H1 (cell line): ENCODE results near the gene FOXN3. TPM values are rescaled to one million over a fixed set of nuclear protein-coding genes. Genes with fewer than 3 reads are reported as not detected.

ENCODE experiments used
- CTCF ChIA-PET: fragments of 300-600 bp; sonication (Branson Sonifier 250); formaldehyde crosslinking; loops from one replicate; lab custom pipeline; 2021; ENCODE audit not compliant: partially characterized antibody; lab: Charles Lee
- POLR2A ChIA-PET: fragments of 300-600 bp; sonication (Branson Sonifier 250); formaldehyde crosslinking; loops from one replicate; lab custom pipeline; 2021; ENCODE audit warnings: inconsistent platforms; ENCODE audit not compliant: partially characterized antibody; lab: Charles Lee
- DNase-seq, 2 experiments: peaks; one replicate each; pipeline versions ENCODE4 v3.0.0 to v3.0.0-alpha.2; 2010 to 2022; ENCODE audit warnings: low spot score in 2 of 2, low read depth in 1 of 2, mixed read lengths in 1 of 2
- FAIRE-seq: peaks from 2 replicates; lab custom pipeline; 2011; peaks lifted over from hg19 to GRCh38; lab: Jason Lieb, UNC
- H2AFZ ChIP-seq: 2 replicates; pipeline ENCODE4 v1.8.1; 2012; ENCODE audit warnings: low read length, inconsistent platforms
- H2AK5ac ChIP-seq: 2 replicates; pipeline ENCODE4 v1.6.1; 2013; ENCODE audit warnings: low read depth, low read length
- H2BK120ac ChIP-seq: replicated peaks from 2 replicates; pipeline ENCODE3; 2013; ENCODE audit warnings: low read depth, low read length, inconsistent platforms
- H2BK12ac ChIP-seq: 2 replicates; pipeline ENCODE4 v1.6.1; 2013; ENCODE audit warnings: low read depth, low read length
- H2BK15ac ChIP-seq: 2 replicates; pipeline ENCODE4 v1.6.1; 2013; ENCODE audit warnings: low read length
- H2BK20ac ChIP-seq: 2 replicates; pipeline ENCODE4 v1.6.1; 2013; ENCODE audit warnings: low read length
- H2BK5ac ChIP-seq: 2 replicates; pipeline ENCODE4 v1.6.1; 2013; ENCODE audit warnings: low read depth, low read length
- H3K14ac ChIP-seq: 2 replicates; pipeline ENCODE4 v1.6.1; 2013; ENCODE audit warnings: inconsistent platforms; ENCODE audit not compliant: insufficient read length
- H3K18ac ChIP-seq: 2 replicates; pipeline ENCODE4 v1.6.1; 2013; ENCODE audit warnings: low read length; ENCODE audit errors: extremely low read depth
- H3K23ac ChIP-seq: 2 replicates; pipeline ENCODE4 v1.6.1; 2013; ENCODE audit warnings: inconsistent platforms; ENCODE audit not compliant: insufficient read length
- H3K23me2 ChIP-seq: 2 replicates; pipeline ENCODE4 v1.6.1; 2013; ENCODE audit warnings: low read depth, low read length
- H3K27ac ChIP-seq: 2 replicates; pipeline ENCODE4 v1.6.1; 2011; ENCODE audit warnings: low read depth, low read length, inconsistent platforms
- H3K27me3 ChIP-seq, 4 experiments: replicated peaks in 1 of 4; 1 replicate in 1 of 4; 2 replicates in 3 of 4; pipeline versions ENCODE4 v1.6.1 to v1.8.1; 2011 to 2013; ENCODE audit warnings: low read length in 3 of 4, mild to moderate bottlenecking in 3 of 4, inconsistent platforms in 2 of 4, mixed read lengths in 2 of 4, moderate library complexity in 1 of 4; ENCODE audit not compliant: control insufficient read depth in 3 of 4, insufficient read depth in 3 of 4; ENCODE audit errors: extremely low read depth in 1 of 4
- H3K36me3 ChIP-seq, 4 experiments: 2 replicates each; pipeline versions ENCODE4 v1.6.1 to v1.8.1; 2011 to 2013; ENCODE audit warnings: mild to moderate bottlenecking in 4 of 4, low read length in 3 of 4, moderate library complexity in 2 of 4, control low read depth in 1 of 4, inconsistent platforms in 1 of 4; ENCODE audit not compliant: insufficient read depth in 4 of 4, control insufficient read depth in 2 of 4
- H3K4ac ChIP-seq: replicated peaks from 2 replicates; pipeline ENCODE3; 2013; ENCODE audit warnings: low read length, low read depth, mixed read lengths, inconsistent platforms; ENCODE audit not compliant: insufficient read length
- H3K4me1 ChIP-seq, 4 experiments: replicated peaks in 1 of 4; 1 replicate in 1 of 4; 2 replicates in 3 of 4; pipeline versions ENCODE4 v1.6.1 to v1.8.1; 2011 to 2013; ENCODE audit warnings: low read length in 3 of 4, inconsistent platforms in 2 of 4, mixed read lengths in 1 of 4; ENCODE audit not compliant: insufficient read depth in 4 of 4, control insufficient read depth in 3 of 4
- H3K4me2 ChIP-seq, 2 experiments: 2 replicates each; pipeline versions ENCODE4 v1.6.1 to v1.8.1; 2011 to 2013; ENCODE audit warnings: low read depth in 2 of 2, low read length in 2 of 2, control low read depth in 1 of 2, inconsistent platforms in 1 of 2, mild to moderate bottlenecking in 1 of 2; ENCODE audit not compliant: insufficient read depth in 1 of 2
- H3K4me3 ChIP-seq, 4 experiments: fragments of 200-600, 300-600 bp in 1 of 4; sonication (generic), shearing (Covaris generic), sonication (Bioruptor Twin) in 1 of 4; 2 replicates each; pipeline versions ENCODE4 v1.5.1 to v1.8.1; 2011 to 2016; ENCODE audit warnings: low read length in 4 of 4, low read depth in 3 of 4, control low read depth in 2 of 4, inconsistent platforms in 2 of 4, mild to moderate bottlenecking in 2 of 4, mixed read lengths in 1 of 4, moderate library complexity in 1 of 4; ENCODE audit not compliant: insufficient read depth in 2 of 4; ENCODE audit errors: extremely low read depth in 1 of 4
- H3K56ac ChIP-seq: replicated peaks from 2 replicates; pipeline ENCODE3; 2013; ENCODE audit warnings: low read depth, mild to moderate bottlenecking, mixed read lengths, low read length, inconsistent platforms; ENCODE audit not compliant: insufficient read length
- H3K79me1 ChIP-seq: 2 replicates; pipeline ENCODE4 v1.6.1; 2013; ENCODE audit warnings: low read depth, low read length, control low read depth
- H3K79me2 ChIP-seq, 2 experiments: 2 replicates each; pipeline versions ENCODE4 v1.6.1 to v1.8.1; 2012 to 2013; ENCODE audit warnings: low read length in 2 of 2, mild to moderate bottlenecking in 2 of 2, inconsistent platforms in 1 of 2; ENCODE audit not compliant: insufficient read depth in 2 of 2, control insufficient read depth in 1 of 2
- H3K9ac ChIP-seq, 4 experiments: replicated peaks in 1 of 4; 1 replicate in 1 of 4; 2 replicates in 3 of 4; pipeline versions ENCODE4 v1.6.1 to v1.8.1; 2011 to 2013; ENCODE audit warnings: low read depth in 3 of 4, low read length in 3 of 4, control low read depth in 2 of 4, mild to moderate bottlenecking in 2 of 4, moderate library complexity in 2 of 4, inconsistent platforms in 1 of 4; ENCODE audit errors: extremely low read depth in 1 of 4
- H3K9me3 ChIP-seq, 2 experiments: 2 replicates each; pipeline versions ENCODE4 v1.6.1 to v1.8.1; 2012 to 2013; ENCODE audit warnings: mild to moderate bottlenecking in 2 of 2, moderate library complexity in 2 of 2, control low read depth in 1 of 2, inconsistent platforms in 1 of 2, low read depth in 1 of 2, low read length in 1 of 2, mixed read lengths in 1 of 2; ENCODE audit not compliant: insufficient read depth in 2 of 2
- H4K20me1 ChIP-seq, 2 experiments: replicated peaks in 1 of 2; 2 replicates each; pipeline versions ENCODE3 to v1.8.1; 2011 to 2013; ENCODE audit warnings: inconsistent platforms in 2 of 2, low read length in 2 of 2, mild to moderate bottlenecking in 1 of 2; ENCODE audit not compliant: insufficient read depth in 2 of 2, control insufficient read depth in 1 of 2
- H4K5ac ChIP-seq: 2 replicates; pipeline ENCODE4 v1.6.1; 2013; ENCODE audit warnings: low read length, low read depth, mixed read lengths, inconsistent platforms; ENCODE audit not compliant: insufficient read length
- H4K8ac ChIP-seq: 2 replicates; pipeline ENCODE4 v1.8.0; 2013; ENCODE audit warnings: mild to moderate bottlenecking, moderate library complexity, low read length, inconsistent platforms; ENCODE audit not compliant: insufficient read depth; ENCODE audit errors: extremely low read depth
- H4K91ac ChIP-seq: replicated peaks from 2 replicates; pipeline ENCODE3; 2013; ENCODE audit warnings: low read length, mixed read lengths, inconsistent platforms; ENCODE audit not compliant: insufficient read length
- ASH2L ChIP-seq: fragments of 200-600, 300-600 bp; sonication (generic); IDR thresholded peaks from one replicate; pipeline ENCODE4 v1.7.1; 2017; ENCODE audit warnings: low read length
- CBX5 ChIP-seq: fragments of 300-800, 300-1000 bp; sonication (generic); IDR thresholded peaks from 2 replicates; pipeline ENCODE4 v1.7.1; 2016; ENCODE audit warnings: antibody characterized with exemption, low read length, low read depth
- CBX8 ChIP-seq: fragments of 300-800, 300-1000 bp; sonication (generic); IDR thresholded peaks from 2 replicates; pipeline ENCODE4 v1.7.1; 2016; ENCODE audit warnings: low read depth, low read length, borderline replicate concordance
- CHD2 ChIP-seq: IDR thresholded peaks from 2 replicates; pipeline ENCODE4 v1.6.1; 2012; ENCODE audit warnings: low read length, improper control_type of control experiment
- CREB1 ChIP-seq: IDR thresholded peaks from 2 replicates; pipeline ENCODE4 v1.6.1; 2012; ENCODE audit warnings: inconsistent platforms
- EP300 ChIP-seq, 2 experiments: IDR thresholded peaks; 1 replicate in 1 of 2; 2 replicates in 1 of 2; pipeline ENCODE4 v1.6.1; 2011 to 2012; ENCODE audit warnings: low read depth in 2 of 2, low read length in 2 of 2, mild to moderate bottlenecking in 2 of 2, borderline replicate concordance in 1 of 2, inconsistent platforms in 1 of 2, moderate library complexity in 1 of 2
- EZH2 ChIP-seq: fragments of 200-600 bp; sonication (generic); IDR thresholded peaks from 2 replicates; pipeline ENCODE4 v1.7.1; 2012; ENCODE audit warnings: low read depth, mild to moderate bottlenecking, moderate library complexity, low read length, inconsistent platforms; ENCODE audit not compliant: severe bottlenecking
- FOSL1 ChIP-seq: IDR thresholded peaks from 2 replicates; pipeline ENCODE4 v1.6.1; 2011; ENCODE audit warnings: mild to moderate bottlenecking, low read depth, low read length, moderate library complexity; ENCODE audit not compliant: insufficient read depth
- GTF2F1 ChIP-seq: IDR thresholded peaks from 2 replicates; pipeline ENCODE4 v1.6.1; 2012; ENCODE audit warnings: low read depth, low read length, improper control_type of control experiment, borderline replicate concordance
- JUND ChIP-seq: IDR thresholded peaks from 2 replicates; pipeline ENCODE4 v1.6.1; 2011; ENCODE audit warnings: mild to moderate bottlenecking, improper control_type of control experiment, low read length
- RFX5 ChIP-seq: IDR thresholded peaks from 2 replicates; pipeline ENCODE4 v1.6.1; 2011; ENCODE audit warnings: low read depth, low read length, improper control_type of control experiment, borderline replicate concordance
- SP1 ChIP-seq: IDR thresholded peaks from 2 replicates; pipeline ENCODE4 v1.6.1; 2011; ENCODE audit warnings: low read depth, low read length
- TAF7 ChIP-seq: optimal IDR thresholded peaks from 2 replicates; pipeline ENCODE3; 2011; ENCODE audit warnings: low read depth, mild to moderate bottlenecking, inconsistent platforms, low read length, moderate library complexity, borderline replicate concordance
- WGBS, 2 experiments: shearing (Covaris generic) in 1 of 2; methylation state at CpG; one replicate each; pipeline versions ENCODE4 v1.1.6 to v1.1.7; 2013 to 2015; ENCODE audit warnings: low lambda C conversion rate in 2 of 2, mixed read lengths in 2 of 2, inconsistent platforms in 1 of 2, low coverage in 1 of 2, missing lambda C conversion rate in 1 of 2; ENCODE audit not compliant: insufficient replicate concordance in 2 of 2, insufficient coverage in 1 of 2, insufficient read length in 1 of 2; ENCODE audit errors: extremely low coverage in 1 of 2, missing lambda C conversion rate in 1 of 2; 5-methylcytosine and 5-hydroxymethylcytosine counted together
- polyA plus RNA-seq, 7 experiments: library from polyadenylated mRNA; depleted of rRNA in 3 of 7; stranded (reverse) in 5 of 7; unstranded in 2 of 7; fragments of >200 nt in 5 of 7; fragments of 200-250 nt in 2 of 7; gene quantifications; 1 replicate in 5 of 7; 2 replicates in 1 of 7; 4 replicates in 1 of 7; pipeline versions ENCODE4 v1.2.1 to v1.2.3, GENCODE V29; 2011 to 2013; ENCODE audit warnings: missing spikeins in 2 of 7, mixed read lengths in 2 of 7
- total RNA-seq: library from RNA; stranded (reverse); fragmentation: NEBNext Ultra II Directional; extraction: Animal tissue kit (Norgen Biotek cat#: 25700); gene quantifications from 2 replicates; pipeline ENCODE4 v1.2.1, GENCODE V29; 2021
- TF ChIP-seq, protein P1 (sequence below): IDR thresholded peaks from 2 replicates; pipeline ENCODE4 v1.6.1; 2012; ENCODE audit warnings: inconsistent platforms

Gene FOXN3
- total and polyA plus RNA-seq, 2 of the 8 experiments (the other 6 are each of a cell fraction or from before 2014, with no cell fraction given): 52.6 to 178 TPM

- Histone ChIP-seq H3K79me1 (peaks cover 9% of the 10 kb centered on the region; the same call in 1 of the 2 replicates), H2BK20ac (no peak overlapping the region), H3K9ac (no peak overlapping the region), H2BK12ac (no peak overlapping the region), H2BK120ac (no peak overlapping the region), H3K4ac (no peak overlapping the region), H3K23me2 (no peaks in the 10 kb centered on the region), H3K36me3 (peaks cover 0 to 24% (median 9%) of the 10 kb centered on the region in 4 experiments; a peak in 3 of 8 replicates), H3K9me3 (no peaks in the 10 kb centered on the region), H3K18ac (no peak overlapping the region), H4K91ac (no peak overlapping the region), H3K27ac (no peak overlapping the region), H3K14ac (no peak overlapping the region), H2BK15ac (no peak overlapping the region), H3K79me2 (peaks cover 0 to 9% of the 10 kb centered on the region in 2 experiments; a peak in 1 of 4 replicates), H3K56ac (no peak overlapping the region), H4K20me1 (peaks cover 3 to 6% of the 10 kb centered on the region in 2 experiments), H2AFZ (no peak overlapping the region), H4K5ac (no peak overlapping the region), H3K27me3 (no peaks in the 10 kb centered on the region), H4K8ac (no peak overlapping the region), H2BK5ac (no peak overlapping the region), H3K4me1 (peaks cover 0 to 10% (median 4%) of the 10 kb centered on the region in 4 experiments; a peak in 4 of 7 replicates), H2AK5ac (no peak overlapping the region), H3K23ac (no peak overlapping the region), H3K4me2 (no peak overlapping the region), H3K4me3 (no peak overlapping the region)
- CTCF ChIA-PET: interaction anchor here (1.0 to 2.0 kb wide), 3 partner anchors 21 to 68 kb away, joined by 3 to 5 read pairs (median 3); no protein-coding TSS in a partner anchor
- 91% methylated on average over 4 of the region's 4 CpGs; no CpG with 5 or more reads in 1 of the 2 experiments for WGBS, 2 experiments
- FAIRE-seq (no peak), DNase-seq (no peak)
- POLR2A ChIA-PET: interaction anchor here (1.0 kb wide), 1 partner anchor 46 kb away, joined by 3 read pairs; no protein-coding TSS in a partner anchor
- TF ChIP-seq EZH2: no peak
- no peak for TF ChIP-seq CHD2
- TF ChIP-seq RFX5: no peak
- TF ChIP-seq ASH2L: no peak
- TF ChIP-seq GTF2F1: no peak
- no peak for TF ChIP-seq FOSL1
- no peak for TF ChIP-seq CREB1
- TF ChIP-seq EP300 (IDR thresholded peaks at IDR 0.05; ENCODE audit: borderline replicate concordance in 1 of 2, low read depth in 2 of 2, low read length in 2 of 2): no peak
- TF ChIP-seq, protein P1, sequence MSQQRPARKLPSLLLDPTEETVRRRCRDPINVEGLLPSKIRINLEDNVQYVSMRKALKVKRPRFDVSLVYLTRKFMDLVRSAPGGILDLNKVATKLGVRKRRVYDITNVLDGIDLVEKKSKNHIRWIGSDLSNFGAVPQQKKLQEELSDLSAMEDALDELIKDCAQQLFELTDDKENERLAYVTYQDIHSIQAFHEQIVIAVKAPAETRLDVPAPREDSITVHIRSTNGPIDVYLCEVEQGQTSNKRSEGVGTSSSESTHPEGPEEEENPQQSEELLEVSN: no peak
- TF ChIP-seq JUND: no peak
- no peak for TF ChIP-seq CBX8
- TF ChIP-seq SP1: no peak
- TF ChIP-seq CBX5: no peak
- TF ChIP-seq TAF7: no peak
Measured at GRCh38 chr14:89184952-89185351, 232.1 kb downstream of the FOXN3 start.
